Stimulated activated CD4-positive, alpha-beta T cell treated with anti-CD3 and anti-CD28 coated beads, Interleukin-2, amount 100 ng/mL, for 48 hours (primary cell): ENCODE results near the gene PACSIN2.

ENCODE experiments used
- DNase-seq, 2 donors: peaks; one replicate each; pipeline ENCODE4 v3.0.0-alpha.2; 2020

Gene PACSIN2

DNA sequence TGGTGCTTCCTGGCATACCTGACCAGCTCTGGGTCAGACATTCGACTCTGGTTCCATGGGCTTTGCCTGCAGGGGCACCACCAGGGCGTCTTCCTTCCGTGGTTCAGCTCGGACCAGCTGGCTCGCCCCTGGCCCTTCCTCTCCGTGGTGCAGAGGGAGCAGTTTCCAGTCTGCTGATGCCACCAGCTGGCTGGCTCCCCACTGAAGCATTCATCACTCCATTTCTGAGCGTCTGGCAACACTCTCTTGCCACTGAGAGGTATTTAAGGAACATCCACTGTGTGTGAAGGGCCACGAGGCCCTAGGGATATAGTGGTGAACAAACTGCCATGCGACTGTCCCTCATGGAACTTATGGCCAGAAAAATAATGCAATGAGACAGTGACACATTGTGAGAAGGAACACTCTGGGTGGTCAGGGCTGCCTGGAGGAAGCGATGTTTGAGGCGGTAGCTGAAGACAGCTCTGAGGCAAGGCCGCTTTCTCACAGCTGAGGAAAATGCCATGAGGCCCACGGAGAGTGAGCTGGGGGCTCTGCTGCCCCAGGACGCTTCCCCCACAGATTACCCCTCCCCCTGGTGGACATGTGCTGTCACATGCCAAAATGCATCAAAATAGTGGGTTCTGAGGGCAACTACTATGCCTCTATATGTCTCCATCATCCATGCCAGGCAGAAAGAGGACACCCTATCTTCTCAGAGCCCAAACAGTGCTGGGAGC is 113.0 kb downstream of the PACSIN2 start:
- DNase-seq, result no peak

DNA sequence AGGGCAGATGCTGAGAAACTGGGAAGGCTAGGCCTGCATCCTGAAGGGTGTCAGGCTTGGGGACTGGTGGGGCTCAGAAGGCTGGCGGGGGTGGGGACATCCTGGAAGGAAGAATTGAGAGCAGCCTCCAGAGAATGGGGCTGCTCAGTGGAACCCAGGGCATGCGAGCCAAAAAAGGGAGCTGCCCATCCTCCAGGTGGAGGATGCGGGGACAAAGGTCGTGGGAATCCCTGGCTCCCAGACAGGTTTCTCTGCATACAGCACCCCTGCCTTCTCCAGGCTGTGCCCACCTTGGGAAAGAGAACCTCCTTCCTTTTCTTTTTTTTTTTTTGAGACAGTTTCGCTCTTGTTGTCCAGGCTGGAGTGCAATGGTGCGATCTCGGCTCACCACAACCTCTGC is 117.0 kb downstream of the PACSIN2 start:
- DNase-seq, result no peak

GRCh38 chr22:42895541-42895981 is 119.4 kb downstream of the PACSIN2 start:
- DNase-seq, result no peak

DNA sequence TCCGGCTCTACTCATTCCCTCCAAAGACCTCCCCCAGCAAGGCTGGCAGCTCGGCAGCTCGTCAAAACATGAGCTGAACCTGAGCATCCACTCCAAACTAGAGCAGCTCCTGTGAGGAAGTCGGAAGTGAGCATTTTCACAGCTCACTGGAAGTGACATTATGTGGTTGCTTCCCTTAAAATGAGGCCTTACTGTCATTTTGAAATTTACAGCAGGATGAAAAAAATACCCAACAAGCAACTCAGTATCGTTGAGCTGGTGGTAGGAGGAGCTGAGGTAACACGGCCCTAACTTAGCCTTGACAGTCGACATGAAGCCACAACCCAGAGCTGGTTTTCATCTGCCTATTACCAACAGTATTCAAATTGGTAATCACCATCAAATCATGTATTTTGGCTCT is 119.9 kb downstream of the PACSIN2 start:
- DNase-seq, result no peak

GRCh38 chr22:42893371-42894150 is 121.4 kb downstream of the PACSIN2 start:
- DNase-seq, result no peak

GRCh38 chr22:42892571-42893316 is 122.2 kb downstream of the PACSIN2 start:
- no peak for DNase-seq

DNA sequence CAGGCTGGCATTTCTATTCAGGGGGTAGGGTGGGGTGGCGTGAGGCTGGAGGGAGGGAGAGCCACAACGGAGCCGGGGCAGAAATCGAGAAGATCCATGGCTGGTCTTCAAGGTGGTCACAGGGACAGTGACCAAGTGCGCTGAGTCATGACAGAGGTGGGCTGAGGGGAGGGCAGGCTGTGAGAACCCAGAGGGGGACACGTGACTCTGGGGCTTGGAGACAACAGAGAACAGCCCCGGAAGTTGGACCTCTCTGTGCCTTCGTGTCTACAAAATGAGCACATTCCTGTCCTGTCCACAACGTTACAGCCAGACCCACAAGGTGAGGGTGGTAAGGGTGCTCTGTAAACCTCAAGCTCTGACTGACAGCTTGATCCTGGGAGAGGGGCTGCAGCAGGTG is 122.8 kb downstream of the PACSIN2 start:
- no peak for DNase-seq

- no peak for DNase-seq
Measured at GRCh38 chr22:42891696-42892095, 123.3 kb downstream of the PACSIN2 start.

- DNase-seq, result no peak
Measured at GRCh38 chr22:42891008-42891407, 123.9 kb downstream of the PACSIN2 start.

DNA sequence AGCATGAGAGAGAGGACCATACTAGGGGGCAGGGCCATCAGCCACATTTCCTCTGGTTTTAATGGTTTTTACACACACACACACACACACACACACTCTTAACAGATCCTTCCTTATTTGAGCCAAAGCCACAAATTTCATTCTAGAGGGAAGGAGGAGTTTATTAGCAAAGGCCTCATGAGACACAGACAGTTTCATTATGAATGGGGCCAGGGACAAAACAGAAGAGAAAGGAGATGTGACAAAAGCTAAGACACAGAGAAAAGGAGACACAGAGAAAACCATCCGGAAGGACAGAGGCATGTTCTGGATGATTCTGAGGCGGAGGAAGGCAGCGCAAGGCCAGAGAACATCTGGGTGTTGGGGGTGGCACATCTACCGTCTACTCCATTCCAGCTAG is 125.6 kb downstream of the PACSIN2 start:
- DNase-seq, result no peak

DNA sequence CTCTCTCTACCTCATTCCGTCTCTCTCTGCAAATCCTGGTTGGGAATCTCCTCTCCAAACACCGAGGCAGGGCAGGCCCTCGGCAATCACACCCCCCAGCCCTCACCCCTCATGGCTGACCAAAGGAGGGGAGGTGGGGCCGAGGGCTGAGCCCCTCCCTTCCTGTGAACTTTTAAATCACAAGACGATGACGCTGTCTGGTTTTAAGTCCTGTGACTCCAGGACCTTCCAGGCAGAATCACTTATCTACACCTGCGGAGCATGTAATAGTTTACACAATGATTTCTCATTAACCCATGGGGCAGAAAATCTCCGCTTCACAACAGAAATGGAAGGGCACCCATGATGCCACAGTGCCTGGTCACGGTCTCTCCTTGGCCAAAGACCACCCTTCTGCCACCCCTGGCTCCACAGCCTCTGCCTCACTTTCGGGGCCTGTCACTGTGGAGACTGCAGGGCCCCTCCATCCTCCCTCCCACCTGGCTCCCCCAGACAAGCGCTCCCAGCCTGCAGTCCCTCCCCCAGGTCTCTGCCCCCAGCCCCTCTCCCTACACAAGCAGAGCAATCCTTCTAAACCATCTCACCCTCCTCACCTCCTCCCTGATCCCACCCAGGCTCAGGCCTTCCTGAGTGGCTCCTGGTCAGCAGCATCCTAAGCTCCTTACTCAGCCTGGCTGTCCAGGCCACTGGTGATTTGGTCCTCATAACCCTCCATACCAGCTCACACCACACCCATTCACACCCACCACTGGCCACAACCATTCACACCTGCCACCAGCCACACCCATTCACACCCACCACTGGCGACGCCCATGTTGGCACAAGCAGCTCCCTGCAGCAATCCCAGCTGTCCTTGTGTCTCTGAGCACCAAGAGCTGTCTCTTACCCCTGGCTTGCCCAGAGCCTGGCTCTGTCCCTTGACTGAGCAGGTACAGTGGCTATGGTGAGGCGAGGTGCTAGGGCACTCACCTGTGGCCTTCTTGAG is 127.1 kb downstream of the PACSIN2 start:
- DNase-seq, result no peak

DNA sequence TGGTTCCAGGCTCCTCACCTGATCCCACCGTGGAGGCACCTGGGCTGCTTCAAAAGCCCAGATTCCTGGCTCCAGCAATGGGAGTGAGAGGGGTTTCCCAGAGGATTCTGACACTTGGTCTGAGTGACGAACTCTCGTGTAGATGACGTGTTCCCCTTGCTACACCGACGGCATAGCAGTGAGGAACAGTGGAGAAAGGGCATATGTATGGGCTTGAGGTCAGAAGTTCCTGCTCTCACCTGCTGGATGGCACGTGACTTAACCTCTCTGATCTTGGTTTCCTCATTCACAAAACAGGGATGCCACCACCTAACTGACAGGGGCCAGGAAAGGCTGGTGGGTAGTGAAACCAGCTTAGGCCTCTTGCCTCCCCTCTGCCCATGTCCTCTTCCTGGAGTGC is 127.8 kb downstream of the PACSIN2 start:
- no peak for DNase-seq

DNA sequence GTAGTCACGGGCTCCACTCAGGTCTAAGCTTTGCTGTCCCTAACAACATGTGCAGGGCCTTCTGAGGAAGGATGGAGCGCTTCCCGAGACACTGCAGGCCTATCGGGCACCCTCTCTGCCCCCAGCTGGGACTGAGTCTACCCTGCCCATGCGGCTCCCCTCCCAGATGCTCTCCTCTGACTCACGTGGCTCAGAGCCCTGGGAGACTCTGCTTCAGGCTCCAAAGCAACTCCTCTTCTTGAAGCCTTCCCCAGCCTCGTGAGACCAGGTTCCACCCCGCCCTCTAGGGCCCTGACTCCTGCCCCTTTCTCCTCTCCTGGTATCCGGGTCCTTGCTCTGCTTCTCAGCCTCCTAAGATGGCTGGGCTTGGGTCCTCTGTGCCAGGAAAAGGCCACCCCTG is 129.5 kb downstream of the PACSIN2 start:
- no peak for DNase-seq

- DNase-seq, result no peak
Measured at GRCh38 chr22:42884616-42885375, 130.2 kb downstream of the PACSIN2 start.

DNA sequence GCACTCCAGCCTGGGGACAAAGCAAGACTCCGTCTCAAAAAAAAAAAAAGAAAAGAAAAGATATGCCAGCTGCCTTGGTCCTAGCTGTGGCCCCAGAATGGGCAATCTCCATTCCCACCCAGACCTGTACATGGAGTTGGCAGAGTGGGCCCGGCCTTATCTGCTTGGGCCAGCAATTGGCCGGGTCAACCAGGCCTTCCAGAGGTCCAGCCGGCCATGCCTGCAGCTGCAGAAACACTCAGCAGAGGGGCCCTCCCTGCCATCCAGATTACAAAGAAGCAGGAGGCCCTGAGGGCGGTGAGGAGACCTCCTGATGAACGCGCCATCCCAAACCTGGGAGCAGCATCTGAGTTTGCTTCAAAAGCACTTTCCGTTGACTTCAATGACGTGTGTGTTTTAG is 131.0 kb downstream of the PACSIN2 start:
- DNase-seq, result no peak

- no peak for DNase-seq
Measured at GRCh38 chr22:42883121-42883520, 131.8 kb downstream of the PACSIN2 start.

DNA sequence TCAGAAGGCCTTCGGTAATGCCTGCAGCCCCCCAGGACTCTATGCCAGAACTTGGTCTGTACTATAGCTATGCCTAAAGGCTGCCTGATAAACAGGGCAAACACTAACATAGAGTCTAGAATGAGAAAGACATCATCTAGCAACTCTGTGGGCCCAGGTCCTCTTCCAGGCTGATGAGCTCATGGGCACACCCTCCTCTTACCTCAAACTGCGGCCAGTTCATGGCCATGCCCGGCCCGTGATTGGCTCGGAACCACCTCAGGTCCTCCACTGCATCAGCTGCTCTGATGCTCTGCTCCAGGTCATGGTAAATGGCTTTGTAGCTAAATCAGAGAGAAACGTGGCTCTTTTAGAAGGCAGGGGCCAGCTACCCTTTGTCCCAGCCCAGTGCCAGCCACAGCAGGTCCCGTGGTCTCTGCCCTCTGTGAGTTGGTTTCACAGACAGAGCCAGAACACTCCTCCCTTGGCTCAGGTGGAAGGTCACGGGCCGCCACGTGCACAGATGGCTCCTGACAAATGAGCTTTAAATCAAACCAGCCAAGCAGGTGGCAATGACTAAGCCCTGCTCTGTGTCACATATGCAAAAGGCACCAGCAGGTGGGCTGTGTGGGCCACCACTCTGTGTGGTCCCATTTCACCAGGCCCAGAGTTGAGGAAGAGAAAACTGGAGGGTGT is 132.8 kb downstream of the PACSIN2 start:
- no peak for DNase-seq

DNA sequence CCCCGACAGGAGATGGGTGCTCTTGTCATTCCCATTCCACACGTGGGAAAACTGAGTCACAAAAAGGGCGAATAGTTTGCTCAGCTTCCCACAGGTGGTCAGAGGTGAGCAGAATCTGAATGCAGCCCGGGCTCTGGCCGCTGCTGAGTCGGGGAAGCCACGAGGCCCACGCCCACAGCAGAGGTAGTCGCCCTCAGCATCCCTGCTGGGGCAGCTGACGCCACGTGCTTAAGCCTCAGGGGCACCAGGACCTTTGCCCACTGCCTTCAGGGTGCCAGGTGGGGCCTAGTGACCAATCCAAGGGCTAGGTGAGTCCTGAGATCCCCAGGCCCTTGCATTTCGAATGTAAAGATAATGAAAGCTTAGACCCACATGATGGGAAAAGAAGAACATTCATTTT is 133.7 kb downstream of the PACSIN2 start:
- no peak for DNase-seq

GRCh38 chr22:42880815-42881214 is 134.1 kb downstream of the PACSIN2 start:
- no peak for DNase-seq

GRCh38 chr22:42879371-42880021 is 135.5 kb downstream of the PACSIN2 start:
- no peak for DNase-seq
